T-helper 1 cell (primary cell): Measurements from ENCODE around the gene FAM118B.

Experiments used
- DNase-seq, 5 donors: peaks; one replicate each; pipeline ENCODE4 v3.0.0-alpha.2; 2012 to 2020

The FAM118B gene

GRCh38 chr11:126186708-126187529 is 24.7 kb upstream of the FAM118B start:
- DNase-seq, result no peak

- DNase-seq, result no peak
These were observed 23.1 kb upstream of the FAM118B start for GRCh38 chr11:126188332-126189108.

- no peak for DNase-seq
These were observed 22.3 kb upstream of the FAM118B start for GRCh38 chr11:126189109-126189929.

- no peak for DNase-seq
These were observed 20.8 kb upstream of the FAM118B start for GRCh38 chr11:126190792-126191191.

- no peak for DNase-seq
These were observed 20.1 kb upstream of the FAM118B start for GRCh38 chr11:126191379-126192073.

- no peak for DNase-seq
These were observed 19.2 kb upstream of the FAM118B start for GRCh38 chr11:126192361-126192760.

GRCh38 chr11:126193038-126193478 is 18.5 kb upstream of the FAM118B start:
- DNase-seq, result no peak

GRCh38 chr11:126194121-126194543 is 17.4 kb upstream of the FAM118B start:
- DNase-seq, result peak in 2 of 5 donors; percentile 22 to 28

- DNase-seq, result no peak
These were observed 16.5 kb upstream of the FAM118B start for GRCh38 chr11:126195119-126195518.

- DNase-seq, result no peak
These were observed 14.2 kb upstream of the FAM118B start for GRCh38 chr11:126197277-126197939.

- DNase-seq, result no peak
These were observed 12.9 kb upstream of the FAM118B start for GRCh38 chr11:126198648-126199047.

GRCh38 chr11:126202646-126203359 is 8.8 kb upstream of the FAM118B start:
- DNase-seq, result no peak

GRCh38 chr11:126205359-126205758 is 6.2 kb upstream of the FAM118B start:
- DNase-seq, result no peak

GRCh38 chr11:126207896-126208295 is 3.7 kb upstream of the FAM118B start:
- DNase-seq, result no peak

GRCh38 chr11:126210871-126211235 is 729 bp upstream of the FAM118B start:
- DNase-seq, result no peak

- DNase-seq, result no peak
These were observed 593 bp downstream of the FAM118B start for GRCh38 chr11:126212089-126212660.

- no peak for DNase-seq
These were observed 2.9 kb downstream of the FAM118B start for GRCh38 chr11:126214441-126214840.

GRCh38 chr11:126214841-126215240 is 3.3 kb downstream of the FAM118B start:
- no peak for DNase-seq

GRCh38 chr11:126216526-126217305 is 5.1 kb downstream of the FAM118B start:
- DNase-seq, result no peak

GRCh38 chr11:126217491-126217890 is 5.9 kb downstream of the FAM118B start:
- no peak for DNase-seq
